HCT116 (cell line): ENCODE measurements around the gene BDKRB1. TPM values are rescaled to one million over a fixed set of nuclear protein-coding genes. Genes with fewer than 3 reads are reported as not detected.

ENCODE experiments used
- ATAC-seq: fragments of 200-7000 bp; cut with Tn5 transposase; 2 replicates; pipeline ENCODE4 v1.9.1; 2020; ENCODE audit warnings: mild to moderate bottlenecking, moderate library complexity
- BruUV-seq: library from RNA; stranded (reverse); fragments of 400-500 nt; replicated peaks from 2 replicates; lab custom pipeline; 2021; lab: Mats Ljungman, UMichigan
- CTCF ChIA-PET: fragments of 300-600 bp; sonication (Branson Sonifier 250); formaldehyde crosslinking; loops from one replicate; lab custom pipeline; 2021; ENCODE audit warnings: antibody characterized with exemption; lab: Charles Lee
- POLR2A ChIA-PET: fragments of 300-600, 350-600 bp; sonication (Branson Sonifier 250); formaldehyde crosslinking; loops from one replicate; lab custom pipeline; 2021; ENCODE audit warnings: antibody characterized with exemption; lab: Charles Lee
- RAD21 ChIA-PET, 2 experiments: fragments of 300-600 bp; sonication (Branson Sonifier 250); formaldehyde crosslinking; loops; one replicate each; lab custom pipeline; 2023; ENCODE audit warnings: low total read pairs in 2 of 2; ENCODE audit not compliant: uncharacterized antibody in 2 of 2, unreplicated experiment in 2 of 2, low non-redundant PET in 1 of 2; lab: Charles Lee
- DNase-seq: peaks from one replicate; pipeline ENCODE4 v3.0.0-alpha.2; 2010; ENCODE audit warnings: low read depth, low spot score
- H2AFZ ChIP-seq: fragments of 200-600 bp; shearing (Covaris generic), sonication (generic); 2 replicates; pipeline ENCODE4 v1.6.1; 2017; ENCODE audit warnings: low read depth, mixed run types, mixed read lengths, antibody characterized with exemption, low read length; ENCODE audit not compliant: poor library complexity, severe bottlenecking
- H3K27ac ChIP-seq: 2 replicates; pipeline ENCODE4 v1.5.1; 2012; ENCODE audit warnings: low read depth, low read length
- H3K27me3 ChIP-seq: fragments of 200-600 bp; sonication (generic); 2 replicates; pipeline ENCODE4 v1.6.1; 2016; ENCODE audit warnings: mixed run types, low read length, mixed read lengths; ENCODE audit not compliant: insufficient read depth
- H3K36me3 ChIP-seq, 2 experiments: fragments of 200-500 bp in 1 of 2; fragments of 200-600 bp in 1 of 2; sonication (Bioruptor generic) in 1 of 2; sonication (generic) in 1 of 2; 2 replicates each; pipeline versions ENCODE4 v1.5.1 to v1.6.1; 2014 to 2016; ENCODE audit warnings: low read length in 2 of 2, inconsistent platforms in 1 of 2, mixed read lengths in 1 of 2, mixed run types in 1 of 2; ENCODE audit not compliant: insufficient read depth in 2 of 2, control insufficient read depth in 1 of 2
- H3K4me1 ChIP-seq, 2 experiments: fragments of 200-600 bp in 1 of 2; sonication (generic) in 1 of 2; 2 replicates each; pipeline versions ENCODE4 v1.5.1 to v1.6.1; 2012 to 2017; ENCODE audit warnings: low read length in 2 of 2, inconsistent platforms in 1 of 2, mild to moderate bottlenecking in 1 of 2, mixed read lengths in 1 of 2, mixed run types in 1 of 2, moderate library complexity in 1 of 2; ENCODE audit not compliant: insufficient read depth in 2 of 2, control insufficient read depth in 1 of 2
- H3K4me2 ChIP-seq: fragments of 200-600 bp; sonication (generic); 2 replicates; pipeline ENCODE4 v1.6.1; 2017; ENCODE audit warnings: mixed run types, low read length, mixed read lengths
- H3K4me3 ChIP-seq, 2 experiments: fragments of 200-600 bp in 1 of 2; sonication (generic) in 1 of 2; replicated peaks in 1 of 2; 2 replicates each; pipeline ENCODE4 v1.5.1; 2011 to 2016; ENCODE audit warnings: low read length in 2 of 2, control low read depth in 1 of 2, low read depth in 1 of 2, mild to moderate bottlenecking in 1 of 2, mixed read lengths in 1 of 2, mixed run types in 1 of 2
- H3K79me2 ChIP-seq: fragments of 200-600 bp; sonication (generic); 2 replicates; pipeline ENCODE4 v1.6.1; 2017; ENCODE audit warnings: mild to moderate bottlenecking, mixed run types, low read length, moderate library complexity, mixed read lengths; ENCODE audit not compliant: insufficient read depth
- H3K9ac ChIP-seq: fragments of 200-600 bp; sonication (generic); 2 replicates; pipeline ENCODE4 v1.6.1; 2016; ENCODE audit warnings: low read length, mixed read lengths
- H3K9me2 ChIP-seq: fragments of 200-600 bp; sonication (generic), shearing (Covaris generic); 2 replicates; pipeline ENCODE4 v1.6.1; 2017; ENCODE audit warnings: mixed run types, mild to moderate bottlenecking, moderate library complexity; ENCODE audit not compliant: insufficient read depth
- H3K9me3 ChIP-seq, 2 experiments: fragments of 200-500 bp in 1 of 2; fragments of 200-600 bp in 1 of 2; sonication (Bioruptor generic) in 1 of 2; sonication (generic) in 1 of 2; 2 replicates each; pipeline ENCODE4 v1.6.1; 2014 to 2017; ENCODE audit warnings: low read length in 2 of 2, mixed read lengths in 2 of 2, inconsistent platforms in 1 of 2, low read depth in 1 of 2, mild to moderate bottlenecking in 1 of 2, mixed run types in 1 of 2, moderate library complexity in 1 of 2; ENCODE audit not compliant: control insufficient read depth in 1 of 2, insufficient read depth in 1 of 2
- H4K20me1 ChIP-seq: fragments of 200-600 bp; sonication (generic), shearing (Covaris generic); 2 replicates; pipeline ENCODE4 v1.6.1; 2017; ENCODE audit warnings: mixed run types, mild to moderate bottlenecking, moderate library complexity; ENCODE audit not compliant: insufficient read depth
- CBX3 ChIP-seq: IDR thresholded peaks from 2 replicates; pipeline ENCODE4 v1.6.1; 2012; ENCODE audit warnings: low read depth
- CEBPB ChIP-seq: IDR thresholded peaks from 2 replicates; pipeline ENCODE4 v1.6.1; 2012; ENCODE audit warnings: low read depth
- CTCF ChIP-seq, 3 experiments: fragments of 200-600 bp in 1 of 3; sonication (generic) in 1 of 3; IDR thresholded peaks in 2 of 3; conservative IDR thresholded peaks in 1 of 3; 2 replicates each; pipeline ENCODE4 v1.5.1; 2012 to 2017; ENCODE audit warnings: low read depth in 2 of 3, low read length in 2 of 3, antibody characterized with exemption in 1 of 3, borderline replicate concordance in 1 of 3, control low read depth in 1 of 3, mild to moderate bottlenecking in 1 of 3, mixed read lengths in 1 of 3, mixed run types in 1 of 3, moderate library complexity in 1 of 3; ENCODE audit not compliant: insufficient read depth in 1 of 3
- EGR1 ChIP-seq: IDR thresholded peaks from 2 replicates; pipeline ENCODE4 v1.6.1; 2012; ENCODE audit warnings: low read depth
- ELF1 ChIP-seq: IDR thresholded peaks from 2 replicates; pipeline ENCODE4 v1.6.1; 2012; ENCODE audit warnings: low read depth, borderline replicate concordance
- EZH2 ChIP-seq: fragments of 200-600 bp; sonication (generic); IDR thresholded peaks from 2 replicates; pipeline ENCODE4 v1.6.1; 2017; ENCODE audit warnings: antibody characterized with exemption, mixed run types
- EZH2phosphoT487 ChIP-seq: fragments of 200-600 bp; IDR thresholded peaks from 2 replicates; pipeline ENCODE4 v1.6.1; 2018; ENCODE audit warnings: antibody characterized with exemption, borderline replicate concordance
- JUND ChIP-seq: IDR thresholded peaks from 2 replicates; pipeline ENCODE4 v1.6.1; 2012
- MAX ChIP-seq: IDR thresholded peaks from 2 replicates; pipeline ENCODE4 v1.6.1; 2012
- POLR2A ChIP-seq: IDR thresholded peaks from 2 replicates; pipeline ENCODE4 v1.7.0; 2011; ENCODE audit warnings: borderline replicate concordance; ENCODE audit not compliant: insufficient read depth, insufficient read length; ENCODE audit errors: extremely low read depth
- RAD21 ChIP-seq: IDR thresholded peaks from 2 replicates; pipeline ENCODE4 v1.6.1; 2012; ENCODE audit warnings: low read depth, mild to moderate bottlenecking
- REST ChIP-seq: IDR thresholded peaks from 2 replicates; pipeline ENCODE4 v1.6.1; 2012; ENCODE audit warnings: low read depth
- SP1 ChIP-seq: IDR thresholded peaks from 2 replicates; pipeline ENCODE4 v1.6.1; 2012; ENCODE audit warnings: low read depth
- SRF ChIP-seq: IDR thresholded peaks from 2 replicates; pipeline ENCODE4 v1.6.1; 2012; ENCODE audit warnings: low read depth
- TCF7L2 ChIP-seq: IDR thresholded peaks from 2 replicates; pipeline ENCODE4 v1.7.0; 2011; ENCODE audit warnings: borderline replicate concordance, inconsistent platforms; ENCODE audit not compliant: insufficient read depth, insufficient read length; ENCODE audit errors: extremely low read depth
- YY1 ChIP-seq: IDR thresholded peaks from 2 replicates; pipeline ENCODE4 v1.6.1; 2011; ENCODE audit warnings: low read length, low read depth, moderate library complexity, mild to moderate bottlenecking; ENCODE audit not compliant: insufficient replicate concordance; ENCODE audit errors: extremely low read depth
- ZBTB33 ChIP-seq: IDR thresholded peaks from 2 replicates; pipeline ENCODE4 v1.6.1; 2011; ENCODE audit warnings: mild to moderate bottlenecking, low read length, moderate library complexity; ENCODE audit not compliant: insufficient replicate concordance; ENCODE audit errors: extremely low read depth
- ZFX ChIP-seq: fragments of 450-650 bp; IDR thresholded peaks from 2 replicates; pipeline ENCODE4 v1.6.1; 2017
- ZNF274 ChIP-seq: fragments of 200-500 bp; sonication (Bioruptor generic); IDR thresholded peaks from 2 replicates; pipeline ENCODE4 v1.6.1; 2014; ENCODE audit warnings: mild to moderate bottlenecking, low read depth, low read length, inconsistent platforms
- intact Hi-C: fragments of 100-400 bp; cut with micrococcal nuclease; formaldehyde crosslinking; loops from 2 replicates; pipeline ENCODE4 v1.10.0; 2022
- total RNA-seq: library from RNA; stranded (reverse); gene quantifications from one replicate; pipeline ENCODE4 v1.2.1, GENCODE V29; 2021; ENCODE audit not compliant: unreplicated experiment

BDKRB1 gene
- total RNA-seq, 1 experiment from 2014 or later, result not detected

GRCh38 chr14:96269359-96269710, 13.3 kb downstream of the BDKRB1 start:
- H3K9me3 ChIP-seq, result peaks cover 0 to 9% of the 10 kb centered on the region in 2 experiments; a peak in 1 of 4 replicates
- no peaks in the 10 kb centered on the region for H3K79me2 ChIP-seq
- H3K4me3 ChIP-seq, result no peak overlapping the region
- ChIA-PET RAD21 (no interaction called here), CTCF (no interaction called here)
- no TSS peak for BruUV-seq
- no peak for TF ChIP-seq YY1
- TF ChIP-seq ZBTB33, result no peak
- no peak for TF ChIP-seq CEBPB
- TF ChIP-seq EZH2, result no peak
- TF ChIP-seq RAD21, result no peak
- no peak for TF ChIP-seq CBX3
- TF ChIP-seq JUND, result no peak
- no peak for TF ChIP-seq SRF
- TF ChIP-seq ZNF274, result no peak
- no peak for TF ChIP-seq MAX
- no peak for TF ChIP-seq EZH2phosphoT487
- TF ChIP-seq TCF7L2, result no peak
- no peak for TF ChIP-seq SP1
- TF ChIP-seq POLR2A, result no peak
- TF ChIP-seq EGR1, result no peak
- no peak for TF ChIP-seq ELF1
- no peak for TF ChIP-seq REST
- TF ChIP-seq ZFX, result no peak
- TF ChIP-seq CTCF (IDR thresholded peaks at IDR 0.05 in 2 of 3, conservative IDR thresholded peaks at IDR 0.05 in 1 of 3; ENCODE audit: borderline replicate concordance in 1 of 3, insufficient read depth in 1 of 3, low read depth in 2 of 3, low read length in 2 of 3), result no peak
- TF ChIP-seq, all 23 proteins: peak for 0
- Histone ChIP-seq H2AFZ (no peak overlapping the region), H3K27me3 (no peaks in the 10 kb centered on the region), H3K9me2 (no peaks in the 10 kb centered on the region), H3K27ac (no peak overlapping the region), H3K4me1 (no peaks in the 10 kb centered on the region), H3K4me2 (no peak overlapping the region), H4K20me1 (no peaks in the 10 kb centered on the region), H3K36me3 (no peaks in the 10 kb centered on the region), H3K9ac (no peak overlapping the region)
- POLR2A ChIA-PET, result no interaction called here
- ATAC-seq, result no peak
- intact Hi-C loops, result no loop called here
- no peak for DNase-seq
